ENCODE measurements around the gene HACD2. TPM values are rescaled to one million over a fixed set of nuclear protein-coding genes. Genes with fewer than 3 reads are reported as not detected.

HACD2 gene
- total and polyA plus RNA-seq, 12 donors: 6.8 to 14.1 (median 10.6) TPM

- H3K27ac ChIP-seq: peak overlapping the region in 3 of 10 donors; percentile 84 to 92 (median 91)
- no peak for TF ChIP-seq CTCF (IDR thresholded peaks at IDR 0.05)
- intact Hi-C loops (cut with DNase I): no loop called here
These were observed 2.1 kb upstream of the HACD2 start for GRCh38 chr3:123586968-123587367.

GRCh38 chr3:123586131-123586530 is 1.3 kb upstream of the HACD2 start:
- 4 to 9% methylated on average over 10 of the region's 10 CpGs for WGBS, 2 donors
- H3K27ac ChIP-seq: peak overlapping the region in 9 of 10 donors; percentile 80 to 94 (median 91)
- H3K4me1 ChIP-seq: peaks cover 0 to 26% (median 21%) of the 10 kb centered on the region in 9 donors
- peak overlapping the region; percentile 61 to 98 (median 86) for H3K4me3 ChIP-seq
- DNase-seq (peak in 1 of 2 donors; percentile 6), ATAC-seq (peak in 1 of 8 donors; percentile 21)
- H3K36me3 ChIP-seq: peaks cover 0 to 13% (median 0%) of the 10 kb centered on the region in 9 donors
- H3K9me3 ChIP-seq: peaks cover 0 to 10% (median 0%) of the 10 kb centered on the region in 11 donors
- no peak for TF ChIP-seq CTCF (IDR thresholded peaks at IDR 0.05)
- no peaks in the 10 kb centered on the region for H3K27me3 ChIP-seq
- intact Hi-C loops (cut with DNase I): no loop called here

More at GRCh38 chr3:123586968-123587367, 2.1 kb upstream of the HACD2 start:
- Histone ChIP-seq H3K9me3 (peaks cover 0 to 14% (median 0%) of the 10 kb centered on the region in 11 donors), H3K4me3 (peak overlapping the region in 1 of 10 donors; percentile 6), H3K4me1 (peaks cover 0 to 26% (median 21%) of the 10 kb centered on the region in 9 donors), H3K36me3 (peaks cover 0 to 4% (median 0%) of the 10 kb centered on the region in 9 donors), H3K27me3 (no peaks in the 10 kb centered on the region)
- DNase-seq (no peak), ATAC-seq (no peak)
- WGBS, 2 donors: 68 to 74% methylated on average over 2 of the region's 2 CpGs

- Histone ChIP-seq H3K27ac (peak overlapping the region; percentile 73 to 94 (median 91)), H3K4me1 (peaks cover 0 to 26% (median 21%) of the 10 kb centered on the region in 9 donors), H3K27me3 (no peaks in the 10 kb centered on the region), H3K4me3 (peak overlapping the region; percentile 61 to 98 (median 86)), H3K36me3 (peaks cover 0 to 28% (median 0%) of the 10 kb centered on the region in 9 donors), H3K9me3 (no peaks in the 10 kb centered on the region)
- DNase-seq (peak; percentile 47 to 59), ATAC-seq (peak; percentile 13 to 76 (median 30))
- WGBS, 2 donors: 0 to 1% methylated on average over 52 to 65 of the region's 65 CpGs
- intact Hi-C loops (cut with DNase I): no loop called here
- peak in 5 of 9 donors; percentile 18 to 52 (median 42) for TF ChIP-seq CTCF (IDR thresholded peaks at IDR 0.05)
These were observed 417 bp downstream of the HACD2 start for GRCh38 chr3:123584284-123584987.

GRCh38 chr3:123583561-123583960 is 1.3 kb downstream of the HACD2 start:
- no peak for TF ChIP-seq CTCF (IDR thresholded peaks at IDR 0.05)
- H3K4me3 ChIP-seq: peak overlapping the region in 4 of 10 donors; percentile 85 to 92 (median 86)
- H3K36me3 ChIP-seq: peaks cover 0 to 37% (median 0%) of the 10 kb centered on the region in 9 donors
- no peak for ATAC-seq
- no peak for DNase-seq
- H3K4me1 ChIP-seq: peaks cover 0 to 26% (median 21%) of the 10 kb centered on the region in 9 donors
- H3K27ac ChIP-seq: no peak overlapping the region
- WGBS, 2 donors: 77% methylated on average over 3 of the region's 3 CpGs
- no peaks in the 10 kb centered on the region for H3K9me3 ChIP-seq
- intact Hi-C loops (cut with DNase I): no loop called here
- H3K27me3 ChIP-seq: no peaks in the 10 kb centered on the region
